Lower lobe of right lung (tissue), 2 donors: ENCODE data around the gene ZNF462. TPM values are rescaled to one million over a fixed set of nuclear protein-coding genes. Genes with fewer than 3 reads are reported as not detected.
"Not testable (repeated sequence)": the region's sequence is repeated elsewhere in the genome, so short reads cannot be mapped to it uniquely, and the experiment has no call there.

Experiments
- ATAC-seq, 2 donors: fragments of 200-7000 bp; cut with Tn5 transposase; one replicate each; pipeline ENCODE4 v1.9.1; 2020 to 2022; ENCODE audit warnings: mild to moderate bottlenecking in 2 of 2, moderate library complexity in 2 of 2
- DNase-seq: peaks from one replicate; pipeline ENCODE4 v3.0.0-alpha.2; 2020
- H3K27ac ChIP-seq: fragments of 200-600 bp; one replicate; pipeline ENCODE4 v1.8.0; 2022
- H3K27me3 ChIP-seq: fragments of 200-600 bp; one replicate; pipeline ENCODE4 v1.8.0; 2022; ENCODE audit warnings: low read depth
- H3K36me3 ChIP-seq: fragments of 200-600 bp; one replicate; pipeline ENCODE4 v1.8.0; 2022; ENCODE audit warnings: mild to moderate bottlenecking
- H3K4me1 ChIP-seq: fragments of 200-600 bp; one replicate; pipeline ENCODE4 v1.8.0; 2022
- H3K4me3 ChIP-seq: fragments of 200-600 bp; one replicate; pipeline ENCODE4 v1.8.0; 2022; ENCODE audit warnings: mild to moderate bottlenecking
- H3K9me3 ChIP-seq: fragments of 200-600 bp; one replicate; pipeline ENCODE4 v1.8.0; 2022
- intact Hi-C: fragments of 100-400 bp; cut with DNase I; formaldehyde crosslinking; loops from one replicate; pipeline ENCODE4 v1.11.0; 2022
- total RNA-seq: library from RNA; stranded (reverse); fragmentation: NEBNext Ultra II Directional; extraction: Animal tissue kit (Norgen Biotek cat#: 25700); gene quantifications from one replicate; pipeline ENCODE4 v1.2.1, GENCODE V29; 2021
- TF ChIP-seq, protein P1 (sequence below): fragments of 200-600 bp; IDR thresholded peaks from one replicate; pipeline ENCODE4 v1.8.0; 2022; ENCODE audit warnings: antibody characterized with exemption, mild to moderate bottlenecking
- donor health status: DM: no; HTN: yes; CAD: no; lungs with severe emphysema.

ZNF462 gene
- total RNA-seq, 1 donor from 2014 or later = 24.4 TPM

GRCh38 chr9:106976772-106977171 lies 113.8 kb downstream of the ZNF462 start:
- Histone ChIP-seq H3K4me1 (no peaks in the 10 kb centered on the region), H3K4me3 (no peak overlapping the region), H3K27me3 (no peaks in the 10 kb centered on the region), H3K36me3 (peaks cover 71% of the 10 kb centered on the region), H3K9me3 (no peaks in the 10 kb centered on the region), H3K27ac (no peak overlapping the region)
- ATAC-seq = no peak
- TF ChIP-seq, protein P1, sequence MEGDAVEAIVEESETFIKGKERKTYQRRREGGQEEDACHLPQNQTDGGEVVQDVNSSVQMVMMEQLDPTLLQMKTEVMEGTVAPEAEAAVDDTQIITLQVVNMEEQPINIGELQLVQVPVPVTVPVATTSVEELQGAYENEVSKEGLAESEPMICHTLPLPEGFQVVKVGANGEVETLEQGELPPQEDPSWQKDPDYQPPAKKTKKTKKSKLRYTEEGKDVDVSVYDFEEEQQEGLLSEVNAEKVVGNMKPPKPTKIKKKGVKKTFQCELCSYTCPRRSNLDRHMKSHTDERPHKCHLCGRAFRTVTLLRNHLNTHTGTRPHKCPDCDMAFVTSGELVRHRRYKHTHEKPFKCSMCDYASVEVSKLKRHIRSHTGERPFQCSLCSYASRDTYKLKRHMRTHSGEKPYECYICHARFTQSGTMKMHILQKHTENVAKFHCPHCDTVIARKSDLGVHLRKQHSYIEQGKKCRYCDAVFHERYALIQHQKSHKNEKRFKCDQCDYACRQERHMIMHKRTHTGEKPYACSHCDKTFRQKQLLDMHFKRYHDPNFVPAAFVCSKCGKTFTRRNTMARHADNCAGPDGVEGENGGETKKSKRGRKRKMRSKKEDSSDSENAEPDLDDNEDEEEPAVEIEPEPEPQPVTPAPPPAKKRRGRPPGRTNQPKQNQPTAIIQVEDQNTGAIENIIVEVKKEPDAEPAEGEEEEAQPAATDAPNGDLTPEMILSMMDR = no peak
- no peak for DNase-seq
- intact Hi-C loops = no loop called here

- Histone ChIP-seq H3K36me3 (peaks cover 43% of the 10 kb centered on the region), H3K27ac (no peak overlapping the region), H3K4me1 (no peaks in the 10 kb centered on the region), H3K27me3 (no peaks in the 10 kb centered on the region), H3K4me3 (no peak overlapping the region), H3K9me3 (no peaks in the 10 kb centered on the region)
- DNase-seq (no peak), ATAC-seq (no peak)
- TF ChIP-seq, protein P1 = no peak
- intact Hi-C loops = no loop called here
Measured at GRCh38 chr9:106980551-106981101, 117.7 kb downstream of the ZNF462 start.

DNA sequence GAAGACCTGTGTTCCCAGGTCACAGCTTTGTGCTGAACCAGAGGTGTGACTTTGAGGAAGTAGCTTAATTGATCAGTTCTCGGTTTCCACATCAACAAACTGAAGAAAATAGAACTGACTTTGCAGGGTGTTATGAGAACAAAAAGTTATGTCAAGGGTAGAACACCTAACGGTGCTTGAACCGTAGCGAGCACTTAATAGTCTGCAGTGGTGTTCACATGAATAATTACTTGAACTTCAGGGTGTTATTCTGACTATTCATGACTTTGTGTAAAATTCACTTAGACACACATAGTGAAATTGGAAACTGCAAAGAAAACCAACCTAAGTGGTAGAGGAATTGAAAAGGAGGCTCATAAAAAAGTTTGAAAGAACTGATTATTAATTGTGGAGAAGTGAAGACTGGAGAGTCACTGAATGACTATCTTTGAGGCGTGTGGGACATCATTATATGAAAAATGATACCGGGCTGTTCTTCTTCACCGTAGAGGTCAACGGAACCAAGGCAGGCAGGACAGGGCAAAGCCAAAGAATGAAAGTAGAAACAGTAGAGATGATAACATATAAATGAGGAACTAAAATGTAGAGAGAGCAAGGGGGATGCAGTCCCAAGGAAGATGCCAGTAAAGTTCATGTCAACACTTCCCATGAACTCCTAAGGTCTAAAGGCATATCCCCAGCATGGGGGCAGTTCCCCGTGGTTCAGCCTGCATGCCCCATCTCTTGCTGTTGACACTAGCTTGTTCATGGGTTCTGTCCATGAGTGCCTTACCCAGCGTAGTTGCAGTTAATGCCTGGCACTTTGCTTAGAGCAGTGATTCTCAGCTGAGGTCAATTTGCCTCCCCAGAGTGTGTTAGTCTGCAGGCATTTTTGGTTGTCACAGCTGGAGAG lies 118.7 kb downstream of the ZNF462 start:
- intact Hi-C loops = no loop called here
- ATAC-seq = no peak

DNA sequence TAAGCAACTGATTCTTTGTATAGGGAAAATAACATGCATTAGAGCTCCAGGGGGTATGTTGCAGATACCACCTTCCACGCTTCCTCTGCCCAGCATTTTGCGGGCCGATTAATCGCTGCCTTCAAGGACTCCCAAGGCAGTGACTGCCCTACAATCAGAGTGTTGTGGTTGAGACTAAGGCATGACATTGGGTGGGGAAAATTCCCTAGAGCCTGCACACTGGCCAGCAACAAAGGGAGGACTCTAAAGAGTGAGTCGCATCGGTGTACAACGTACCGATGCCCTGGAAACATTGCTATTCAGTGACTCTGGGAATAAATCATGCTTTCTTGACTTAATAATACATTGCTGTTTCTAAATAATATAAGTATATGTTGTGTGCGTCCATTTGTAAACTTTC lies 119.7 kb downstream of the ZNF462 start:
- intact Hi-C loops = no loop called here
- ATAC-seq (no peak), DNase-seq (no peak)
- Histone ChIP-seq H3K4me3 (no peak overlapping the region), H3K9me3 (no peaks in the 10 kb centered on the region), H3K36me3 (peaks cover 30% of the 10 kb centered on the region), H3K4me1 (no peaks in the 10 kb centered on the region), H3K27me3 (no peaks in the 10 kb centered on the region), H3K27ac (no peak overlapping the region)
- TF ChIP-seq, protein P1 = no peak

More for the DNA sequence above, 118.7 kb downstream of the ZNF462 start:
- Histone ChIP-seq H3K4me3 (no peak overlapping the region), H3K9me3 (no peaks in the 10 kb centered on the region), H3K27me3 (no peaks in the 10 kb centered on the region), H3K4me1 (no peaks in the 10 kb centered on the region), H3K27ac (no peak overlapping the region), H3K36me3 (peaks cover 38% of the 10 kb centered on the region)
- TF ChIP-seq, protein P1 = no peak
- no peak for DNase-seq

DNA sequence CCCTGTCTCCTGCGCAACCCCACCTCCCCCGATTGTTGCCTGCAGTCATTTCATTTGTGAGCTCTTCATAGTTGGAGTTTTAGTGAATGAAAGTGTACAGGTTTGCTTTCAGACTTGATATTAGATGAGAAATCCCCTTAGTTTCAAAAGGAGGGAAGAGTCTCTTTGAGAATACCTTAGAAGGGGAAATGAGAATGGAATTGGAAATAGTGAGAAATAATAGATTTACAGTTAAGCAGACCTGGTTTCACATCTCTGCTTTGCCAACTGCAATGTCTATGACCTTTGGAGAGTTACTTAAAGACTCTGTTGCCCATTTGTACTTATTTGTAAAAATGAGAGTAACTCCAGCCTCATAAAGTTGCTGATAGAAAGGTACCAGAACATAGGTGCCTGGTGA lies 120.4 kb downstream of the ZNF462 start:
- TF ChIP-seq, protein P1 = no peak

GRCh38 chr9:106989904-106990303 lies 126.9 kb downstream of the ZNF462 start:
- H3K27ac ChIP-seq, ATAC-seq, H3K4me3 ChIP-seq, intact Hi-C loops, DNase-seq, H3K9me3 ChIP-seq, H3K4me1 ChIP-seq, H3K27me3 ChIP-seq: not testable (repeated sequence)
- H3K36me3 ChIP-seq = peaks cover 19% of the 10 kb centered on the region

More for the DNA sequence above, 120.4 kb downstream of the ZNF462 start:
- DNase-seq (no peak), ATAC-seq (no peak)
- no peaks in the 10 kb centered on the region for H3K27me3 ChIP-seq
- H3K36me3 ChIP-seq = peaks cover 29% of the 10 kb centered on the region
- H3K27ac ChIP-seq = no peak overlapping the region
- intact Hi-C loops = no loop called here
- H3K9me3 ChIP-seq = no peaks in the 10 kb centered on the region
- no peaks in the 10 kb centered on the region for H3K4me1 ChIP-seq
- no peak overlapping the region for H3K4me3 ChIP-seq
